Superior temporal gyrus (tissue), 1 donor: ENCODE measurements around the gene SEPHS1.
A peak's percentile ranks its signal among the peaks of the same experiment; 100 is the strongest.

ENCODE experiments used
- DNase-seq: peaks from one replicate; pipeline ENCODE4 v3.0.0-alpha.2; 2016; ENCODE audit errors: extremely low spot score

Gene SEPHS1

GRCh38 chr10:13328126-13328525 lies 20.0 kb downstream of the SEPHS1 start:
- no peak for DNase-seq

GRCh38 chr10:13327534-13327933 lies 20.6 kb downstream of the SEPHS1 start:
- no peak for DNase-seq

- DNase-seq: no peak
Measured at GRCh38 chr10:13322615-13323148, 25.4 kb downstream of the SEPHS1 start.

DNA sequence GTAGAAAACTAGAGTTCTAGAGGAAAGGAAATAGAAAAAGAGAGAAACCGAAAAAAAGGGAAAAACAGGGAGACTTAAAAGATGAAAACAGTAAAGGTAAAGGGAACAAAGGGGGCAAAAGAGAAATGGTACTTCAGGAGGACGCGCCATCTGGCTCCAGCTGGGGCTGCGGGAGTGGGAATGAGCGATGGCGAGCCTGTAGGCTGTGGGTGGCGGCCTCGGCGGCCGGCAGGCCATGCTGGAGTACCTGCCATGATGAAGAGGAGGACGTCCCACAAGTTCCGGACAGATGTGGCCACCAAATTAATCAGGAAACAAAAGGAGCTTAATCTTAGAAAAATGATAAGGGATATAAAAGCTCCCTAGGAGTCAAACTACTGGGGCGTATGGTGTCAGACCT lies 26.5 kb downstream of the SEPHS1 start:
- no peak for DNase-seq

GRCh38 chr10:13319166-13319565 lies 28.9 kb downstream of the SEPHS1 start:
- DNase-seq: no peak

DNA sequence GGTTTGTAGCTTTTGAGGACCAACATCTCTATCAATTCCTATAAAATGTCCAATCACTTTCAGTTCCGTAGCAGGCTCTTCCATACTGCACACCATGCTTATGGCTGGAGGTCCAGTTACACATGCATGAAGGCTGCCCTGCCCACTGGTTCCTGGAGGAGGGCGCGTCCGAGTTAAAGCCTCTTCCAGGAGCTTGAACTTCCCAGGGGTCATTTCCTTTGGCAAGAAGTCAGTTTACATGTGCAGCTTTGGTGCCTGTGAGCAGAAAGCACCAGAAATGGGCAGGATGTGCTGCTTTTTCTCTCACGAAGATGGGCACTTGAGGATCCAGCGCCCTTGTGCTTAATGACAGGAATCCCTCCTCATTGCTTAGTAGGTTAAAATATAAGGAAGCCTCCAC lies 30.6 kb downstream of the SEPHS1 start:
- DNase-seq: no peak

- no peak for DNase-seq
Measured at GRCh38 chr10:13316635-13317311, 31.3 kb downstream of the SEPHS1 start.

- DNase-seq: no peak
Measured at GRCh38 chr10:13315361-13315760, 32.7 kb downstream of the SEPHS1 start.

DNA sequence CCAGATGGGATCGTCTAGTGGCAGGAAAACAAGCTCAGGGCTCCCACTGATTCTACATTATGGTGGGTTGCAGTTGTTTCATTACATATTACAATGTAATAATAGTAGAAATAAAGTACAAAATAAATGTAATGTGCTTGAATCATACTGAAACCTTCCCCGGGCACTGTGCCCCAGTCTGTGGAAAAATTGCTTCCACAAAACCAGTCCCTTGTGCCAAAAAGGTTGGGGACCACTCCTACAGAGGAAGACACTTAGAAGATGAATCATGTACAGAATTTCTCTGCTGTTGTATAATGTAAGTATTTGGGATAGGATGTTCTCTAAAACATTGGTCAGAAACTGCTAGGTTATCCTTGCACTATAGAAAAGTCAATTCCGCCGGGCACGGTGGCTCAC lies 36.9 kb downstream of the SEPHS1 start:
- no peak for DNase-seq

DNA sequence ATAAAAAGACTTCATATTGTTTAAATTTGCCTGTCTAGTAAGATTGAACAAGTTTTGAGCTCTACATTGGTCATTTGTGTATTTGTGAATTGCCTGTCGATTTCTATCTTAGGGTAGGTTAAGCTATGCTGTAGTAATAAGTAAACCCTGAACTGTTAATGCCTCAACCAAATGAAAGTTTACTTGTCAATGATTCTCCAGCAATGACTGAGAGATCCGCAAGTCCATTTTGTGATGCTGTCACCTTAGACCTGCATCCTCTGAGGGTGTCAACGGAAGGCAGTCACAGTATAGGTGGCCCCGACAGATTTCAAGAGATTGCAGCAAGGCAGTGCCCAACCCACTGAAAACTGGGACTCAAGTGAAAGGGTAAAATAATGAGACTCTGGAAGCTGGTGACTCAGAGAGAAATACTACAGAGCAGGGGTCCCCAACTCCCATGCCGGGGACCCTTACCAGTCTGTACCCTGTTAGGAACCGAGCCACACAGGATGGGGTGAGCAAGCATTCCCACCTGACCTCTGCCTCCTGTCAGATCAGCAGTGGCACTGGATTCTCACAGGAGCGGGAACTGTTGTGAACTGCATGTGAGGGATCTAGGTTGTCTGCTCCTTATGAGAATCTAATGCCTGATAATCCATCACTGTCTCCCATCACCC lies 37.4 kb downstream of the SEPHS1 start:
- DNase-seq: no peak

GRCh38 chr10:13309792-13310191 lies 38.3 kb downstream of the SEPHS1 start:
- no peak for DNase-seq

DNA sequence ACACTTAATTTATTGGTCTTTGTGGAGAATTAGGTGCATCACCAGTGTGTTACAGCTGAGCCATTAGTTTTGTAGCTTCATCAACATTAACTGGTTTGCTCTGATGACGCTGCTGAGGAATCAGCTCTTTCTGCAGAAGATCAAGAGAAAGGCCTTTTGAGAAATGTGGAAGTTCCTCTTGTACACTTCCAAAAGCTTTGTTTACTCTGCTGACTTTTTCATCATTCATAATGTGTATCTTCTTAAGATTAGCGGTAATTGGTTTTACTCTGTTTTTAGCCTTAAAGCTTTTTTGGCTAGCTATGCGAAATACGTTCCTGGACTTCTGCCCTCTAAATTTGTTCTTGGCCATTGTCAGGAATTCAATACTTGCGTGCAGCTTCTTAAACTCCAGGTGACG lies 40.0 kb downstream of the SEPHS1 start:
- DNase-seq: no peak

GRCh38 chr10:13306103-13306502 lies 42.0 kb downstream of the SEPHS1 start:
- DNase-seq: no peak

DNA sequence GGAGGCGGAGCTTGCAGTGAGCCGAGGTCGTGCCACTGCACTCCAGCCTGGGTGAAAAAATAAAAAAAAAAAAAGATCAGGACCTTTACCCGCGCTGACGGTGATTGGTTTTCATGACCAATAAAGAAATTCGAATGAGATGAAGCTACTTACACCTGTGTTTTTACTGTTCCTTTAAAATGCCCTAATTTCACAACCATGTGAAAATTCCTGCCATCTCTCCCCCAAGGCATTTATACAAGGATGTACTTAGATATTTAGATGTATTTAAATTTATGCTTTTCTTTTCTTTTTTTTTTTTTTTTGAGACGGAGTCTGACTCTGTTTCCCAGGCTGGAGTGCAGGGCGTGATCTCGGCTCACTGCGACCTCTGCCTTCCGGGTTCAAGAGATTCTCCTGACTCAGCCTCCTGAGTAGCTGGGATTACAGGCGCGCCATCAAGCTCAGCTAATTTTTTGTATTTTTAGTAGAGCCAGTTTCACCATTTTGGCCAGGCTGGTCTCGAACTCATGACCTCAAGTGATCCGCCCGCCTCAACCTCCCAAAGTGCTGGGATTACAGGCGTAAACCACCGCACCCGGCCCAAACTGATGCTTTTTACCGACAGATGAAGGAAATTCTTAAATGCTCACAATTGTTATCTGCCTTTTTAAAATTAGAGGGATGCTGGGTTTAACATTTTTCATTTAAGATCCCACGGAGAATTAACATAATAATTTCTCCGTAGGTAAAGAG lies 45.1 kb downstream of the SEPHS1 start:
- no peak for DNase-seq

- DNase-seq: peak; percentile 87
Measured at GRCh38 chr10:13299437-13300287, 48.4 kb downstream of the SEPHS1 start, which contains the start of gene PHYH. Gene PHYH, minus strand, starts transcription at chr10:13300064. Its CDS starts 22 bp downstream, at chr10:13300042.

DNA sequence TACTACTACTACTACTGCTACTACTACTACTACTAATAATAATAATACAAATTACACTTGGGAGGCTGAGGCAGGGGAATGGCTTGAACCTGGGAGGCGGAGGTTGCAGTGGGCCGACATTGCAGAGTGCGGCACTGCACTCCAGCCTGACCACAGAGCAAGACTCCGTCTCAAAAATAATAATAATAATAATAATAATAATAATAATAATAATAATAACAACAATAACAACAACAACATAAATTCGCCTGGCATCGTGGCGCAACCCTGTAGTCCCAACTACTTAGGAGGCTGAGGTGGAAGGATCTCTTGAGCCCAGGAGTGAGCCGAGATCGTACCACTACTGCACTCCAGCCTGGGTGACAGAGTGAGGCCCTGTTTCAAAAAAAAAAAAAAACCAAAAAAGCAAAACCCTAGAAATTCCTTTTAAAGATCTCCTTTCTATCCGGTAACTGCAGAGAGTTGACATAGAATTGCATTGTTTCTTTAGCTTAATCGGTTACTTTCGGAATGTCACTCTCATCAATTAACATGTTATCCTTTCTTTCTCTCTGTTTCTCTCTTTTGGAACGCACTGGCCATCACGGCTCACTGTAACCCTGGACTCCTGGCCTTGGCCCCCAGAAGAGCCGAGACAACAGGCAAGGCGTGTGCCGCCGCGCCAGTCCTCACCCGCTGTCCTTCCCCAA lies 49.2 kb downstream of the SEPHS1 start:
- no peak for DNase-seq

DNA sequence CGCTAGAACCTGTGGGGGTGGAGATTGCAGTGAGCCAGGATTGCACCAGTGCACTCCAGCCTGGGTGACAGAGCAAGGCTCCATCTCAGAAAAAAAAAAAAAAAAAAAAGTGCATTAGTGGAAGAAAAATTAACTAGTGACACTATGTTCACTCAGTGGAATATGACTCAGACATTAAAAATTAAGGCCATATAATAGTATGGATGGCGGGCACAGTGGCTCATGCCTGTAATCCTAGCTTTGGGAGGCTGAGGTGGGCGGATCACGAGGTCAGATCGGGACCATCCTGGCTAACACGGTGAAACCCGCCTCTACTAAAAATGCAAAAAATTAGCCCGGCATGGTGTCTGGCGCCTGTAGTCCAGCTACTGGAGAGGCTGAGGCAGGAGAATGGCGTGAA lies 51.6 kb downstream of the SEPHS1 start:
- no peak for DNase-seq

- no peak for DNase-seq
Measured at GRCh38 chr10:13294784-13295183, 53.3 kb downstream of the SEPHS1 start.

GRCh38 chr10:13291821-13292773 lies 56.0 kb downstream of the SEPHS1 start:
- DNase-seq: no peak

- no peak for DNase-seq
Measured at GRCh38 chr10:13291061-13291460, 57.0 kb downstream of the SEPHS1 start.
